ENCODE measurements around the gene NR2F2.

Gene NR2F2

GRCh38 chr15:96343113-96344059 is 12.9 kb downstream of the NR2F2 start:
- no peak for DNase-seq (ENCODE audit: low read depth)

DNA sequence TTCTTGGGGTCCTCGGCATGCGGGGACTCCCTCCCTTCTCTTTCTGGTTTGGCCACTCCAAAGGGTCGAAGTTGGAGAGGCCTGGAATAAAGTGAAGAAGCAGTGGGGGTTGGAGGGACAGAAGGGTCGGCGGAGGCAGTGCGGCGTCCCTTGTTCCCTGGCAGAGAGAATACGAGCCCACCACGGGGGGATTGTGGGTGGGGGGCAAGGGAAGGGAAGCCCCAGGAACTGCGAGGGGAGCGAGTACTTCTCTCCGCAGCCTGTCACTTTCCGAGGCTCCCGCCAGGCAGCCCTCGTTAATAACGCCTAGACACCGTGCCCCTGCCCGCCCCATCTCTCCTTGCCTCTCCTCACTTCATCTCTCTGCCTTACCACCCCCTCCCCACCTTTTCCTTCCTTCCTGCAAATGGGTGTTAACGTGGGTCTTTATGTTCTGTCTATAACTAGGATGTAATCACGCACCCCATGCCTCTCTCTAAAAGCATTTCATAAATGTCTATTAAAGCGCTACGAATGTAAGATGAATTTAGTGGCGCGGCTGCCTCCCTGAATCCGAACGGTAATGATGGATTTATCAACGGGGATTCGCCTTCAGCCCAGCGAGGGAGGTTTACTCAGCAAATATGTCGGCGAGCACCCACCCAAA is 13.7 kb downstream of the NR2F2 start:
- DNase-seq (ENCODE audit: low read depth): no peak

DNA sequence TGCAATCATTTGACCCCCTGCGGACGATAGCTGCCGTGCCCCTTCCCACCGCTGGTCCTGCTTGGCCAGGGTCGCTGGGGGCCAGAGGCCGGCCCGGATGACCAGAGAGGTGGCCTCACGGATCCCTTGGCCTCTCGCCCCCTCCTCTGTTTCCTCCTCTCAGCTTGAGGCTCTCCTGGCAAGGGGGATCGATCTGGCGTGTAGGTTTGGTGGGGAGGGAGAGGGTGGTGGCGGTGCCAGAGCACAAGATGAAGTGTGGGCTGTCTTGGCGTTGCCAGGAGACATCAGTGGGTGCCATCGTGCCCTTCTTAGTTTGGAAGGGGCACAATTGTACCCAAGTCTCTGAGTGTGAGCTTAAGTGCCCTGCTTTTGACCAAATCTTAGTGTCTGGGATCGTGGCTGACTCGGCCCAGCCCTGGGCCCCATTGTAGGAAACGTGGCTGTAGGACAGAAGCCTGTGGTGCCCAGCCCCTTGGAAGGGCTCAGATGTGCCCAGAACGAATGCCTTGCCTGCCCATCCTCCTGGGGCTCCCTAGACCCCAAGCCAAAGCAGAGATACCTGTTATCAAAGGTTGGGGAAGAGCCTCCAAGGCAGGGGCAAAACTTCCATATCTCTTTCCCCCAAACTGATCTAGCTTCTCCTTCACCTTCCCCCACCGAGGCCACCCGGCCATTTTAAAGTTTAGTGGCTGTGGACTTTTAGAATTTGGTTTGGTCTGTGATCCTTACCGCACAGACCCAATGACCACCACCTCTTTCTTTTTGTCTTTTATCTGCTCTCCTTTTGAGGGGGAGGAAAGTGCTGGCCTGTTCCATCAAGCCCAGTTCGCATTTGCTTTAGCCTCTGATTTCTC is 14.4 kb downstream of the NR2F2 start:
- DNase-seq (ENCODE audit: low read depth): no peak

- no peak for DNase-seq (ENCODE audit: low read depth)
These were observed 15.3 kb downstream of the NR2F2 start for GRCh38 chr15:96345560-96346399.

- no peak for DNase-seq (ENCODE audit: low read depth)
These were observed 16.0 kb downstream of the NR2F2 start for GRCh38 chr15:96346409-96346970.

DNA sequence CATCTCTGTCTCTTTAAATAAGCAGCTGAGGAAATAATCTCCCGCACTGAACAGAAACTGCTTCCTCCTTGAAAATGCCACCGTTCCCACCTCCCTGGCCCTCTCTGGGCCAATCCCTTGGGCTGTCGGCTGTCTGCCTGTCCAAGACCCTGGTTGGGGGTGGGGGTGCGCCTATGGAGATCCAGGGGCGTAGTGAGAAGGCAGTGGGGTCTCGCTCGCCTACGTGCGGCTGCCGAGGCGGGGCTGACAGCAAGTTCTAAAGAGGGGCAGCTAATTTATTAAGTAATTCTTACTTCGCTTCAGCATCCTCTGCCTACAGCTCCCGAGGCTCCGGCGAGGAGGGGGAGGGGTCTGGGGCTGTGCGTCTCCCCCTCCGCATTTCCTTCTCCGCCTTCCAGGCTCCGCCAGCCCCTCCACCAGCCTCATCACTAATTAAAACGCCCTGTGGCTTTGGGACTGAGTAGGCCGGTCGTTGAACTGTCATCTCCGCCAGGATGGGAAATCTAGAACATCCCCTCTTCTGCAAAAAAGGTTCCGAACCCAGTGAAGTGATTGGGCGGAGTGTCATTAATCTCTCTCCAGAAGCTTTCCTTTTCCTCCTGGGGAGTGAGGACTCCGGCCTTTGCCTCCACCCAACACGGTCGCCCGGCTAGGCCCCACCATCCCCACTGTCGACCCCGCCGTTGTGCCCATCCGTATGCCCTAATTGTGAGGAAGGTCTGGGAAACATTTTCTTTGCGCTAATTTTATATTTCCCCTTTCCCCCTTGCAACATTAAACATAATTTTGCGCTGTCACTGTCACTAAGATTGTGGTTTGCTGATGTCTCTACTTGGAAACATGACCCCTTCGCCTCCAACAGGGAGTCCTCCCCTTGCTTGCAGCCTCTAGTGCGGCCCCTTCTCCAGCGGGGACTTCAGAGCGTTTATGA is 16.9 kb downstream of the NR2F2 start:
- no peak for DNase-seq (ENCODE audit: low read depth)

GRCh38 chr15:96348112-96349027 is 17.9 kb downstream of the NR2F2 start:
- DNase-seq (ENCODE audit: low read depth): no peak

DNA sequence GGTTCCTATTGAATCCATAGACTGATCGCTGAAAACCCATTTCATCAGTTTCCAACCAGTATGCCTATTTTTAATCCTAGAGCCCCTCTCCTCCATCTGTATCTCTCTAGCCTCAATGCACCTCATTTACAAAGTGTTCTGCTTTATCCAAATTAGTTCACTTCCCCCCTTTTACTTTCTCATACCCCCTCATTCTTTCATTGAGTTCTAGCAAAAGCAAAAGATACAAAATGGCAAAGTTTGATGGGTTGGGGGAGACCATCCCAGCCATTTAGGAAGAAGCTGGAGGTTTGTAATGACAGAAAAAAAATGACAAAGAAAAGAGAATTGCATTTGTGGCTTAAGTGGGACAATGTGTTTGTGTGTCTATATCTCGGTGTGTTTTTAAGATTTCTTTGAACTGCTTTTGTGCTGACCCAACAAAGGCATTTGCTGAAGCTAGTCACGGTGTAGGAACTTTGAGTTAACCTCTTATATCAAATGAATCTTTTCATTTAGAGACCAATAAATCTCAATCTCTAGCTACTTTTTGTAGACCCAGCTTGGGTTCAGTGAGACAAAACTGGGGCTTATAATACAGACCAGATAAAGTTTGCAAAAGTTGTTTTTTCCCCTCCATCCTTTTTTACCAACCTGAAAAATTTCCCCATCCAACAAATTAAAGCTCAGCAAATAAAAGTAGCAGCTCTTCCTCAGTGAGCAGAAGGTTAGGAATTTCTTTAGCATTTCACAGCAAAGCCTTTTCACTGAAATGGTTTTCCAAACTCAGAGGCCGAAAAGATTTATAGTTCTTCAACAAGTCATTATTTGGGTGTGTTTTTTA is 18.7 kb downstream of the NR2F2 start:
- no peak for DNase-seq (ENCODE audit: low read depth)

DNA sequence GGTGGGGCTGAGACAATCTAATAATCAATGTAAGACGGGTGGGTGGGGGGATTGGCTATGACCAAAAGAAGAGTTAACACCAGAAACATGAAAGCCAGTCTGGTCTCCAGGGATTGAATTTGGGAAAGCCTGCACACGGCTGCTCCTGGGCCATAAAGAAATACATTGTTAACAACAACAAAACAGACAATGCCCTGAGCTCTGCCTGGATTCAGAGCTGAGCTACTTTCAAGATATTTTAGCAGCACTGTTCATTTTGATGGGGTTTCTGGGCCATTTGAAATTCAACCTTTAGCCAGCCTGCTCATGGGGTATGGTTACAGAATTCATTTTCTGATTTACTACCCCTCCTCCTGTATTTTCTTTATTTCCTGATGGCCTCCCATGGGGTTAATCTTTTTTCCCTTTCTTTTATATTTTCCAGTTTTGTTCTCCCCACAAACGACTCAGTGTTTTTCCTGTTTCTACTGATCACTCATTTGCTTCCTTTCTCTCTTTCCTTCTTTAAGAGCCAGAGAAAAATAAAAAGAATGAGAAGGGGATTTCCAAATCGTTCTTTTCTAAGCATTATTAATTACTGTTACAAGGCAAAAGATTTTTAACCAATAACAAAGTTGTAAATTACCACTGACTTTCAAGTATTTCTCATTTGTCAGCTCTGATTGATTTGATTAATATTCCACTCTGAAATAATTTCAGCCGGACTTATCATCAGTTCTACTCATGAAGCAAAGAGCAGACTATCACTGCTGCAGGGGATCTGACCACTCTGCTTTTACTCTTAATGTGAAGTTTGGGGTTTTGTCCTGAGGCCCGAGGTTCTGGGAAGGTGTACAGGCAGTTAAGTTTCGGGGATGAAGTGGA is 19.6 kb downstream of the NR2F2 start:
- no peak for DNase-seq (ENCODE audit: low read depth)

- DNase-seq (ENCODE audit: low read depth): no peak
These were observed 20.6 kb downstream of the NR2F2 start for GRCh38 chr15:96350934-96351724.

- DNase-seq (ENCODE audit: low read depth): no peak
These were observed 21.5 kb downstream of the NR2F2 start for GRCh38 chr15:96351761-96352603.

GRCh38 chr15:96352604-96353405 is 22.3 kb downstream of the NR2F2 start:
- no peak for DNase-seq (ENCODE audit: low read depth)

GRCh38 chr15:96353416-96353929 is 23.0 kb downstream of the NR2F2 start:
- no peak for DNase-seq (ENCODE audit: low read depth)
